ENCODE results near the gene RNF113B.

Gene RNF113B

DNA sequence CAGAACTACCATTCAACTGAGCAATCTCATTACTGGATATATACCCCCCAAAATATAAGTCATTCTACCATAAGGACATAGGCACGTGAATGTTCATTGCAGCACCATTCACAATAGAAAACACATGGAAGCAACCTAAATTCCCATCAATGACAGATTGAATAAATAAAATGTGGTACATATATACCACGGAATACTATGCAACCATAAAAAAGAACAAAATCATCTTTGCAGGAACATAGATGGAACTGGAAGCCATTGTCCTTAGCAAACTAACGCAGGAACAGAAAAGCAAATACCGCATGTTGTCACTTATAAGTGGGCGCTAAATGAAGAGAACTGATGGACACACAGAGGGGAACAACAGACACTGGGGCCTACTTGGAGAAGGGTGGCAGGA is 14.1 kb downstream of the RNF113B start:
- H3K27ac ChIP-seq: no peak overlapping the region
- TF ChIP-seq ZFX (IDR thresholded peaks at IDR 0.05): no peak
- TF ChIP-seq, protein P1, sequence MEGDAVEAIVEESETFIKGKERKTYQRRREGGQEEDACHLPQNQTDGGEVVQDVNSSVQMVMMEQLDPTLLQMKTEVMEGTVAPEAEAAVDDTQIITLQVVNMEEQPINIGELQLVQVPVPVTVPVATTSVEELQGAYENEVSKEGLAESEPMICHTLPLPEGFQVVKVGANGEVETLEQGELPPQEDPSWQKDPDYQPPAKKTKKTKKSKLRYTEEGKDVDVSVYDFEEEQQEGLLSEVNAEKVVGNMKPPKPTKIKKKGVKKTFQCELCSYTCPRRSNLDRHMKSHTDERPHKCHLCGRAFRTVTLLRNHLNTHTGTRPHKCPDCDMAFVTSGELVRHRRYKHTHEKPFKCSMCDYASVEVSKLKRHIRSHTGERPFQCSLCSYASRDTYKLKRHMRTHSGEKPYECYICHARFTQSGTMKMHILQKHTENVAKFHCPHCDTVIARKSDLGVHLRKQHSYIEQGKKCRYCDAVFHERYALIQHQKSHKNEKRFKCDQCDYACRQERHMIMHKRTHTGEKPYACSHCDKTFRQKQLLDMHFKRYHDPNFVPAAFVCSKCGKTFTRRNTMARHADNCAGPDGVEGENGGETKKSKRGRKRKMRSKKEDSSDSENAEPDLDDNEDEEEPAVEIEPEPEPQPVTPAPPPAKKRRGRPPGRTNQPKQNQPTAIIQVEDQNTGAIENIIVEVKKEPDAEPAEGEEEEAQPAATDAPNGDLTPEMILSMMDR (conservative IDR thresholded peaks at IDR 0.05): no peak

DNA sequence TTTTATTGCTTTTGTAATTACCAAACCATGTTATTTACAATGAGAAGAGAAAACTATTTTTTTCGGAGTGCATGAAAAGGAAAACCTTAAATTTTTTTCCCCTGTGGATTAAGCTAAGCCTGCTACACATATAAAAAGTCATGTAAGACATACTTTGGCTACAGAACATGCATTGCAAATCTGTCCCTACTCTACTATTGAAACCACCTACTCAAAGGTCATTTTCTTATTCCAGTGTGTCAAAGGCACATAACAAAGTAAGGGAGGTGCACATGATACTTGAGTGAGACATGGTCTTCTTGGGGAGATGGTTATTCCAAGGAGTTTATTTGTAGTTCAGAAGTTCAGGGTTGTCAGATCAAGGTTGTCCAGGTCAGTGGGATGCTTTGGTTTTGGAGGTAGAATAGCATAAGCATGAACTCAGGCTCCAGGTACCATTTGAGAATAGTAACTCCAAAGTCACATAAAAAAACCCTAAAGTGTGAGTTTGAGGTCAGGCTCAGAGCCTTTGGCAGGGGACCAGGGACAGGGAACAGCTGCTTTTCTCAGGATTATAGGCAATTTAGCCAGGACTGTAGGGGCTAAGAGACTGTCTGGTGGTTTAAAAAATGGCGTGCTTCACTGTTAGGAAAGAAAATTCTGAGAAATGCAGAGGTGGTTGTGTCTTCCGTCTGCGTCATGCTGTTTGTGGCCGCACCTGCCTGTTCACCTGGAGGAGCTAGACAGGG is 18.7 kb downstream of the RNF113B start:
- H3K27ac ChIP-seq: no peak overlapping the region
- TF ChIP-seq, protein P1 (conservative IDR thresholded peaks at IDR 0.05): no peak
- TF ChIP-seq ZFX (IDR thresholded peaks at IDR 0.05): no peak

DNA sequence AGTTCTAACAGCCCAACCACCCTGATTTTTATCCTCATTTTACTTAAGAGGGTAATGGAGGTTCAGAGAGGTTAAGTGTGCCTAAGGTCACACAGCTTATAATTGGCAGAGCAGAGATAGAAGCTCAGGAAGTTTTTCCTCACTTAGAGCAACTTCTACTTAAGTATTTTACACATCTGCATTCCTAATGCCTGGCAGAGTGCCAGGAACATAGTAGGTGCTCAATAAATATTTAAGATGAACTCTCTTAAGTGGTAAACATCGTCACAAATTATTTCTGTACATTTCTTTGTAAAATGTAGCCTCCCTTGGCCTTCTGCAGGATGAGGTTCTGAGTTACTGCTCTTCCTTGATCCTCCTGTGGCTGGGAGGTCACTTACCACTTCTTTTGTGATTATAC is 19.5 kb downstream of the RNF113B start:
- peak overlapping the region; percentile 11; the same call in 1 of the 2 replicates for H3K27ac ChIP-seq
- TF ChIP-seq, protein P1 (conservative IDR thresholded peaks at IDR 0.05): no peak
- no peak for TF ChIP-seq ZFX (IDR thresholded peaks at IDR 0.05)

DNA sequence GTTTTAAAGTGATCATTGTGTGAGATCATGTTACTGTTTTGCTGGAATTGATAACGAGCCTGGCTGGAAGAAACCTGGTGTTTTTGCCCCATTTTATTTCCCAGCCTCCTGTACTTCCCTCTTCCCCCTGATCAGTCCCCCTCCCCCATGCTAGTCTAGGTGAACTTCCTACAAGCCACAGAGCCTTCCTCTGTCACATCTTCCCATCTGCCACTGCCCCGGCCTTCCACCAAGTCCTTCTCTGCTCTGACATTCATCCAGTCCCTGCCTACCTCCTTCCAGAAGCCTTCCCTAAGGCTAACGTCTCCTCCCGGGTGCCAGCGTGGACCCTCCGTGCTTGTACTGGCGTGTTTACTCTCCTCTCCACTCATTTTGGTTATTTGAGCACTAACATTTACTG is 19.9 kb downstream of the RNF113B start:
- TF ChIP-seq, protein P1 (conservative IDR thresholded peaks at IDR 0.05): no peak
- TF ChIP-seq ZFX (IDR thresholded peaks at IDR 0.05): no peak

DNA sequence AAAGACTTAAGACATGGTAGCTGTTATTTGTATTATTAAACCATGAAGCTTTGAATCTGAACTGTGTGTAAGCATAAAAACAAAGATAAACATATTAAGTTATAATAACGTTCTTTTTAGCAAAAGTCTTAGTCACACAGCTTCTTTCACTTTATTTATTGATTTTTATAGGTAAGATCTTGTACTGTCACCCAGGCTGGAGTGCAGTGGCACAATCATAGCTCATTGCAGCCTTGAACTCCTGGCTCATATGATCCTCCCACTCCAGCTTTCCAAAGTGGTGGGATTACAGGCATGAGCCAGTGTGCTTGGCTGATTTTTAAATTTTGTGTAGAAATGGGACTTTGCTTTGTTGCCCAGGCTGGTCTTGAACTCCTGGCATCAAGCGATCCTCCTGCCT is 20.8 kb downstream of the RNF113B start:
- TF ChIP-seq ZFX (IDR thresholded peaks at IDR 0.05): no peak
- TF ChIP-seq, protein P1 (conservative IDR thresholded peaks at IDR 0.05): no peak
- H3K27ac ChIP-seq: no peak overlapping the region

More for the DNA sequence above, 19.9 kb downstream of the RNF113B start:
- peak overlapping the region; percentile 11; the same call in 1 of the 2 replicates for H3K27ac ChIP-seq

DNA sequence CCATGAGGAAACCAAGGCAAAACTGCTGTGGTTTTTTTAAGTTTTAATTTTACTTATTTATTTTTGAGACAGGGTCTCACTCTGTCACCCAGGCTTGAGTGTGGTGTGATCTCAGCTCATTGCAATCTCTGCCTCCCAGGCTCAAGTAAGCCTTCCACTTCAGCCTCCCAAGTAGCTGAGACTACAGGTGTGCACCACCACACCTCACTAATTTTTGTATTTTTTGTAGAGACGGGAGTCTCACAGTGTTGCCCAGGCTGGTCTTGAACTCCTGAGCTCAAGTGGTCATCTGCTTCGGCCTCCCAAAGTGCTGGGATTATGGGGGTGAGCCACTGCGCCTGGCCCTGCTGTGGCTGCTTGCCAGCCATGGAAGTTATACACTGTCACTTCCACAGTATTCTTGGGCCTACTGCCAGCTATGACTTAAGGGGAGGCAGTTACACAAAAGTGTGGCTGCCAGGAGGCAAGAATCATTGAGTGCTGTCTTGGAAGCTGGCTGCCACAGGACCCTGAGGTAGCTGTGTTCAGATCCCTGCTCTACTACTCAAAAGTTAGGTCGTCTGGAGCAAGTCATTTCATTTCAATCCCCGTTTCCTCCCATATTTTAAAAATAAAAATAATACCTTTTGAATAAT is 21.5 kb downstream of the RNF113B start:
- no peak for TF ChIP-seq ZFX (IDR thresholded peaks at IDR 0.05)
- TF ChIP-seq, protein P1 (conservative IDR thresholded peaks at IDR 0.05): no peak
- no peak overlapping the region for H3K27ac ChIP-seq

DNA sequence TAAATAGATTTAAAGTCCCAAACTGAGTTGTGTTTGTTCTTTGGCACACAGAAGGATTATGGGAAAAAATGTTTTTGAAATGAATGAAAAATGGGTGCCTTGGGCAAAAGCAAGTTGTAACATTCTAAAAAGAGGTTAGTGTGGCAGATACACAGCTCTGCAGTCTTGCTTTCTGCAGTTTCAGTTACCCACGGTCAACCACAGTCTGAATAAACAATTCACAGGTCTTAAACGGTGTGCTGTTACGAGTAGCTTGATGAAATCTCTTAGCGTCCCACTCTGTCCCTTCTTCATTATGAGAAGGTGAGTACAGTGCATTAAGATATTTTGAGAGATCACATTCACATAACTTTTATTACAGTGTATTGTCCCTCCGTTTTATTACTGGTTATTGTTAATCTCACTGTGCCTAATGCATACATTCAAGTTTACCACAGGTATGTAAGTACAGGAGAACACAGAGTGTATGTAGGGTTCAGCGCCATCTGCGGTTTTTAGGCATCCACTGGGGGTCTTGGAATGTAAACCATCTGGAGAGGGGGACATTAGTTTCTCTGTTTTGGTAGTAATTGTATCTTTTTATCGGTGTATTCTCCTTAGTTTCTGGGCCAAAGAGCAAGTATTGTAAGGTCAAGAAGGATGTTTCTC is 26.1 kb downstream of the RNF113B start:
- TF ChIP-seq, protein P1 (conservative IDR thresholded peaks at IDR 0.05): no peak
- TF ChIP-seq ZFX (IDR thresholded peaks at IDR 0.05): no peak
- no peak overlapping the region for H3K27ac ChIP-seq

Measured in C4-2B (cell line).